Fibroblast of mammary gland (primary cell): Measurements from ENCODE around the gene EDEM3.
"Not testable (repeated sequence)": the region's sequence is repeated elsewhere in the genome, so short reads cannot be mapped to it uniquely, and the experiment has no call there.

ENCODE experiments used
- DNase-seq: peaks from one replicate; pipeline ENCODE4 v3.0.0-alpha.2; 2010; ENCODE audit warnings: low read depth
- H3K4me3 ChIP-seq: 2 replicates; pipeline ENCODE4 v1.5.1; 2011; ENCODE audit warnings: low read depth, mild to moderate bottlenecking, low read length, moderate library complexity; ENCODE audit not compliant: control insufficient read depth
- TF ChIP-seq, protein P1 (sequence below): conservative IDR thresholded peaks from 2 replicates; pipeline ENCODE4 v1.5.1; 2011; ENCODE audit warnings: low read depth, low read length, inconsistent platforms; ENCODE audit not compliant: control insufficient read depth, insufficient read depth

EDEM3 gene

DNA sequence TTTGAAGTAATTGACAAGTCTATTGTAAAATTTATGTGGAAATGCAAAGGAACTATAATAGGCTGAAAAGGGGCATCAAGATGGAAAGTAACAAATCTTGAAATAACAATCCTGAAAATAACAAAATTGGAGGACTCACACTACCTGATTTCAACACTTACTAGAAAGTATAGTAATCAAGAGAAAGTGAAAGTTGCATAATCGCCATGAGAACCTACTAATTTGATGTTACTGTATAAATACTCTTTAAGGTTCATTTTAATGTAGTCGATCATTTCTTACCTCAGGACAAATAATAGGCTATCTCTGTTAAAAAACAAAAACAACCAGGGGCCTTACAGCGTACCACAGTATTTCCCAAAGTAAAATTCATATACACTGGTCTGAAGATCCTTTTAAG, 71.7 kb downstream of the EDEM3 start:
- no peak for DNase-seq
- TF ChIP-seq, protein P1, sequence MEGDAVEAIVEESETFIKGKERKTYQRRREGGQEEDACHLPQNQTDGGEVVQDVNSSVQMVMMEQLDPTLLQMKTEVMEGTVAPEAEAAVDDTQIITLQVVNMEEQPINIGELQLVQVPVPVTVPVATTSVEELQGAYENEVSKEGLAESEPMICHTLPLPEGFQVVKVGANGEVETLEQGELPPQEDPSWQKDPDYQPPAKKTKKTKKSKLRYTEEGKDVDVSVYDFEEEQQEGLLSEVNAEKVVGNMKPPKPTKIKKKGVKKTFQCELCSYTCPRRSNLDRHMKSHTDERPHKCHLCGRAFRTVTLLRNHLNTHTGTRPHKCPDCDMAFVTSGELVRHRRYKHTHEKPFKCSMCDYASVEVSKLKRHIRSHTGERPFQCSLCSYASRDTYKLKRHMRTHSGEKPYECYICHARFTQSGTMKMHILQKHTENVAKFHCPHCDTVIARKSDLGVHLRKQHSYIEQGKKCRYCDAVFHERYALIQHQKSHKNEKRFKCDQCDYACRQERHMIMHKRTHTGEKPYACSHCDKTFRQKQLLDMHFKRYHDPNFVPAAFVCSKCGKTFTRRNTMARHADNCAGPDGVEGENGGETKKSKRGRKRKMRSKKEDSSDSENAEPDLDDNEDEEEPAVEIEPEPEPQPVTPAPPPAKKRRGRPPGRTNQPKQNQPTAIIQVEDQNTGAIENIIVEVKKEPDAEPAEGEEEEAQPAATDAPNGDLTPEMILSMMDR: no peak
- H3K4me3 ChIP-seq: no peak overlapping the region

- H3K4me3 ChIP-seq, DNase-seq: not testable (repeated sequence)
These were observed 73.9 kb downstream of the EDEM3 start for GRCh38 chr1:184680611-184681225.

- H3K4me3 ChIP-seq, DNase-seq: not testable (repeated sequence)
These were observed 75.2 kb downstream of the EDEM3 start for GRCh38 chr1:184679472-184679871.

DNA sequence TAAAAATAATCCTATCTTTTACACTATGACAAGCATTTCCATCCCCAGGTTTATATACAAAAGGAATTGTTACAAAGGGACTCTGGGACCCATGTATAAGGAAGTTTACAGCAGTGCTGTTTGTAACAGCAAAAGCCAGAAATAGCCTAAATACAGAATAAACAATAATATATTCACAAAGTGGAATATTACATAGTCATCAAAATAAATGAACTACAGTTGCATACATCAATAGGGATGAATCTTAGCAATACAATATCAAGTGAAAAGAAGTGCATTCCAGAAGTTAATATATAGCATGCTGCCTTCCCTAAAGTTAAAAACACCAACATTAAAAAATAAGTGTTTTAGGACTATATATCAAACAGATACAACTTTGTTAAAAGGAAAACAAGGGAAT, 77.3 kb downstream of the EDEM3 start:
- DNase-seq: no peak
- H3K4me3 ChIP-seq: no peak overlapping the region
- TF ChIP-seq, protein P1: no peak

DNA sequence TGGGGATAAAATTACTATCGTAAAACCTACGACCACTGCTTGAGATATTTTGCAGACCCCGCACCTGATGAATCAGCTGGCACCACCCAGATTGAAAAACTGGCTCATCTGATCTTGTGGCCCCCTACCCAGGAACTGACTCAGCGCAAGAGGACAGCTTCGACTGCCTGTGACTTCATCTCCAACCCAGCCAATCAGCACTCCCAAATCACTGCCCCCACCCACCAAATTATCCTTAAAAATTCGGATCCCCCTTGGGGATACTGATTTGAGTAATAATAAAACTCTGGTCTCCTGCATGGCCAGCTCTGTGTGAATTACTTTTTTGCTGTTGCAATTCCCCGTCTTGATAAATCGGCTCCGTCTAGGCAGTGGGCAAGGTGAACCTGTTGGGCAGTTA, 81.4 kb downstream of the EDEM3 start:
- no peak overlapping the region for H3K4me3 ChIP-seq
- TF ChIP-seq, protein P1: no peak
- no peak for DNase-seq

DNA sequence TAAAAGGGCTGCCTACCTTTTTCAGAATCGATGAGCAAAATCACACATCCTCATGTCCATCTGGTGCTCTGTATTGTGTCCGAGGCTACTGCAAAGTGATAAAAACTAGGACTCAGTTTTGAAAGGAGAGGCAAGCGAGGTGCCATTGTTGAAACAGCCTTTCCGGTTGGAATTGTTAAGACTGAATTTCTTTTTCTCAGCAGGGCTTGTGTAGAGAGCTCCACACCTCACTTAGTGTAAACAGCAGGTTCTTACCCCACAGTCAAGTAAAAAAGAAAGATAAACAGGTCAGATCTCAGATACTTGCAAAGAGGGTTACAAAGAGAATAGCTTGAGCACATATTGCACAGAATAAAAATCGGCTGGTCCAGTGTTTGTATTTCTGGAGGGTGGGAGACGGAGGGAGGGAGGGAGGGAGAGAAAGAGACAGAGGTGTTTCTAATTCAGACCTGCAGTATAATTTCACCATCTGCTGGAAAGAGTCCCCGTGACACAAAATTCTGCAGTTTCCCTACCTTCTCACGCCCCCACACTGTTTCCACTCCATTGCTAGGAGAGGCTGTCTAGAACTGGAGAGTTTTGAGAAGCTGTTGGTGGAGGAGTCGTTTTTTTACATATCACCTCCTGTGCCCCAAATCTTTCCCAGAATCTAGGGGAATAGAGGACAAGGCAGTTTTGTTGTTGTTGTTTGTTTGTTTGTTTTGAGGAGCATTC, 82.5 kb downstream of the EDEM3 start:
- TF ChIP-seq, protein P1: no peak
- no peak for DNase-seq

DNA sequence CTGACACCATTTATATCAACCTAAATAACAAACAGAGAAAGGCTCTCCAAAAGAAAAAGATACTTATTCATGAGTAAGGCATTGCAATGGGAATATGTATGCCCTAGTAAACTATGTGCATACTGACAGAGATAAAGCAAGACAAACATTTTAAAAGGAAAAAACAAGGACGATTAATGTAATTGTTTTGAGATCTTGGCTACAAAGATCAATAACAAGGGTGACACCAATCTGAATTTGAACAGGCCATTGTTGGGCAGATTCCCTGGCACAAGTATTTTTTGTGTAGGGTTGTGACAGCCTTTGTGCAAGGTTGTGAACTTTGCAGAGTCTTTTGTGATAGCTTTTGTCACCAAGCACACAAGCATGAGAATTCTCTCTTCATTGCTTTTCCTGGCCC, 85.3 kb downstream of the EDEM3 start:
- no peak for DNase-seq
- no peak overlapping the region for H3K4me3 ChIP-seq
- TF ChIP-seq, protein P1: no peak

More for the DNA sequence above, 82.5 kb downstream of the EDEM3 start:
- no peak overlapping the region for H3K4me3 ChIP-seq

GRCh38 chr1:184665360-184665759, 89.3 kb downstream of the EDEM3 start:
- no peak for DNase-seq
- TF ChIP-seq, protein P1: no peak
- no peak overlapping the region for H3K4me3 ChIP-seq
